Activated CD8-positive, alpha-beta memory T cell treated with anti-CD3 and anti-CD28 coated beads for 1 hour (primary cell): ENCODE results near the gene BICRAL.
"Not testable (repeated sequence)": the region's sequence is repeated elsewhere in the genome, so short reads cannot be mapped to it uniquely, and the experiment has no call there.

Experiments used
- DNase-seq, 2 donors: peaks; one replicate each; pipeline ENCODE4 v3.0.0-alpha.2; 2020; ENCODE audit warnings: low read depth in 1 of 2; ENCODE audit errors: extremely low read depth in 1 of 2

The BICRAL gene

DNA sequence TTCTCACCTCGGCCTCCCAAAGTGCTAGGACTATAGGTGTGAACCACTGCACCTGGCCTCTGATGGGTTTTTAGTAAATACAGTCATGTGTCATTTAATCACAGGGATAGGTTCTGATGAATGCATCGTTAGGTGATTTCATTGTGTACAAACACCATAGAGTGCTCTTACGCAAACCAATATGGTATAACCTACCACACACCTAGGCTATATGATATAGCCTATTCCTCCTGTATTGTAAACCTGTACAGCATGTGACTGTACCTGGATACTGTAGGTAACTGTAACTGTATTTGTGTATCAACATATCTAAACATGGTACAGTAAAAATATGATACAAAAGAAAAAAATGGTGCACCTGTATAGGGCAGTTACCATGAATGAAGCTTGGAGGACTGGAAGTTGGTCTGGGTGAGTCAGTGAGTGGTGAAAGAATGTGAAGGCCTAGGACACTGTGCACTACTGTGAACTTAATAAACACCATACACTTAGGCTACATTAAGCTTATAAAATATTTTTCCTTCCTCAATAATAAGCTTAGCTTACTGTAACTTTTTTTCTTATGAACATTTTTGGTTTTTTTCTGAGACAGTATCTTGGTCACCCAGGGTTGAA, 10.0 kb downstream of the BICRAL start:
- DNase-seq, result no peak

GRCh38 chr6:42795651-42796050, 13.8 kb downstream of the BICRAL start:
- no peak for DNase-seq

GRCh38 chr6:42796171-42796570, 14.3 kb downstream of the BICRAL start:
- DNase-seq, result no peak

DNA sequence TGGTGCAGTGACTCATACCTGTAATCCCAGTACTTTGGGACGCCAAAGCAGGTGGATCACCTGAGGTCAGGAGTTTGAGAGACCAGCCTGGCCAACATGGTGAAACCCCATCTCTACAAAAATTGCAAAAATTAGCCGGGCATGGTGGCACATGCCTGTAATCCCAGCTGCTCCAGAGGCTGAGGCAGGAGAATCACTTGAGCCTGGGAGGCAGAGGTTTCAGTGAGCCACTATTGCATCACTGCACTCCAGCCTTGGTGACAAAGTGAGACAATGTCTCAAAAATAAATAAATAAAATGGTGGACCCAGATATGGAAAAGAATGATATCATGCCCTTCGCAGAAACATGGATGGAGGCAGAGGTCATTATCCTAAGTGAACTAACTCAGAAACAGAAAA, 15.8 kb downstream of the BICRAL start:
- not testable (repeated sequence) for DNase-seq

GRCh38 chr6:42805297-42805861, 23.5 kb downstream of the BICRAL start:
- DNase-seq, result no peak

DNA sequence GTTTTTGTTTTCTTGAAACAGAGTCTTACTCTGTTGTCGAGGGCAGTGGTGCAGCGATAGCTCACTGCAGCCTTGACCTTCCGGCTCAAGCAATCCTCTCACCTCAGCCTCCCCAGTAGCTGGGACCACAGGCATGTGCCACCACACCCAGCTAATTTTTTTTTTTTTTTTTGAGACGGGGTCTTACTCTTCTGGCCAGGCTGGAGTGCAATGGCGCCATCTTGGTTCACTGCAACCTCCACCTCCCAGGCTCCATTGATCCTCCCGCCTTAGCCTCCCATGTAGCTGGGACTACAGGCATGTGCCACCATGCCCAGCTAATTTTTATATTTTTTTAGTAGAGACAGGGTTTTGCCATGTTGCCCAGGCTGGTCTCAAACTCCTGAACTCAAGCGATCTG, 24.5 kb downstream of the BICRAL start:
- DNase-seq, result not testable (repeated sequence)

GRCh38 chr6:42808492-42809483, 26.9 kb downstream of the BICRAL start:
- no peak for DNase-seq

- no peak for DNase-seq
Observed at GRCh38 chr6:42813074-42813645, 31.3 kb downstream of the BICRAL start.

DNA sequence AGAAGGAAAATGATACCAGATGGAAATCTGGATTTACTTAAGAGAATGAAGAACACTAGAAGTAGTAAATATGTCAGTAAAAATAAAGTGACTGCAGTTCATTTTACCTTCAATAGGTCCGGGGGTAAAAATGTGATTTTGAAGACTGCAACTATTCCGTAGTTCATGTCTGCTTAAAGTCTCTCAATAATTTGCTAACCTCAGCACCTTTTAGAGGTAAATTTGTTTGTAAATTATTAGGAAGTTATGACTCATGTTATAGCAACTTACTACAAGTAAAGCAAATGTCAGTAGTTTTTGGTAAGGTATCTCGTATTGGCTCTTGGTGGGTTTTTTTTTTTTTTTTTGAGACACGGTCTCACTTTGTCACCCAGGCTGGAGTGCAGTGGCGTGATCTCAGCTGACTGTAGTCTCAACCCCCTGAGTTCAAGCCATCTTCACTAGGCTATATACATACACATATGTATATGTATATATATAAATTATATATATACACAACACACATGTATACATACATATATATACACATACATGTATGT, 32.1 kb downstream of the BICRAL start:
- no peak for DNase-seq

GRCh38 chr6:42815726-42816125, 33.9 kb downstream of the BICRAL start:
- not testable (repeated sequence) for DNase-seq

DNA sequence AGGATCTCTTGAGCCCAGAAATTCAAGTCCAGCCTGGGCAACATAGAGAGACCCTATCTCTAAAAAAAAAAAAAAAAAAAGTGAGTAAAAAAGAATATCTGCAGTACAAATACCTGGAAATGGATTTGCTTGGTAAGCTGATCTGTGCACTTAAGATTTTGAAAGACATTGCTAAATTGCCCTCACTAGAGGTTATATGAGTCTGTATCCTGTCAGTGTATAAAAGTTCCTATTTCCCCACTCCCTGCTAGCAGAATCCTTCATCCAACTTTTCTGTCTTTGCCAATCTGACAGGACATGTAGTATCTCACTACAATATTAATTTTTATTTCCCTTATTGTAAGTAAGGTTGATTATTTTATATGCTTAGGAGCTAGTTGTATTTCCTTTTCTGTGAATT, 36.1 kb downstream of the BICRAL start:
- DNase-seq, result no peak

- no peak for DNase-seq
Observed at GRCh38 chr6:42818416-42818815, 36.6 kb downstream of the BICRAL start.

DNA sequence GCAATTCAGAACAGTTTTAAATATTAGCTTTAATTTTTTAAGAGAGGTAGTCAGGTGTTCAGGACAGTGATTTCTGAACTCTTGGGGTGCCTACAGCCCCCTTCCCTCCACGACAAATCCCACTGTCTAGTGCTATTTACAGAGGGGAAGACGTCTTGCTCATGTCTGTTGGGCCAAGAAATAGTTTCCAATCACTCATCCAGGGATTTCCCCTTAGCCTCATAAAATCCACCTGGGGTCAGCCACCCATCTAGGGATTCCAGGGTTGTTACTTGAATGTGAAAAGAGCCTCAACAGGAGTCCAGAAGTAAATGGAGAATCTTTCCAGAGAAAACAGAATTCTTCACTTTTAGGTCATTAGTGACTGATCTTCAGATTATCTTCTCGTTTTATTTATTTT, 37.0 kb downstream of the BICRAL start:
- DNase-seq, result no peak

- no peak for DNase-seq
Observed at GRCh38 chr6:42819803-42820511, 38.1 kb downstream of the BICRAL start.

GRCh38 chr6:42820512-42821340, 38.9 kb downstream of the BICRAL start:
- no peak for DNase-seq

GRCh38 chr6:42821341-42821668, 39.5 kb downstream of the BICRAL start:
- no peak for DNase-seq

GRCh38 chr6:42821846-42822245, 40.0 kb downstream of the BICRAL start:
- DNase-seq, result no peak

- DNase-seq, result no peak
Observed at GRCh38 chr6:42829561-42830092, 47.8 kb downstream of the BICRAL start.

DNA sequence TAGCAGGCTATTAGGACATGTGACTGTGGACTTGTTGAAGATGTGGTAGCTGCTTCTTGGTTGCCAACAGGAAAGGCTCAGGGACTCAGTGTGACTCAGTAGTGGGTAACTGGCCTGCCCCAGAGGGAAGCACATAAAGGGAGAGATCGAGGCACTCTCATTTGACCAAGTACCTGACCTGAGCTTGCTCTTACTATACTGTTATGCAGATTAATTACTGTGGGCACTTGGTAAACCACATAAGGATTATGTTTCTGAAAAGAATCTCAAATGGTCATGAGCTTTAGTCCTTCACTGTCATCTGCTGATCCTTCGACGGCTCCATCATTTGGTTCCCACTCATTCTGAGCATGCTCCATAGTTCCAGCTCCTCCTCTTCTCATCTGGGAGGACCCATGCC, 49.4 kb downstream of the BICRAL start:
- DNase-seq, result no peak

GRCh38 chr6:42834056-42834455, 52.2 kb downstream of the BICRAL start:
- no peak for DNase-seq
